Measurements from ENCODE around the gene CLDN19. TPM values are rescaled to one million over a fixed set of nuclear protein-coding genes. Genes with fewer than 3 reads are reported as not detected.

The CLDN19 gene
- total RNA-seq, 4 donors from 2014 or later = 0.99 to 1.9 (median 1.1) TPM; not detected in 1

DNA sequence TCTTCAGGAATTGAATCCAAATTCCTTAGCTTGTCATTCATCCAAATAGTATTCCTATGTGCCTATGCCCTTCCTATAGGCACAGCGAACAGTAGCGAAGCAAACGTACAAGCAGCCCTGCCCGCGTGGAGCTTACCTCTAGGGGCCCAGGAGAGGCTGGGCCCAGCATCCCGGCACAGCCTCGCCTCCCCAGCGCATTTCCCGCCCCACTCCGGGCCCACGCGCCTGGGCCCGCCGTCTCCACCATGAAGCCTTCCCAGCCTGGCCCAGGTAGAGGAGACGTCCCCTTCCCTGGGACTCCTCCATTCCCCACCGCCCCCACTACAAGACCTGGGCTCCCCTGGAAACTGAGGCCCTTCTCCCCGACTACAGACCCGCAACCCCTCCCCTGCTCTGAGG lies 44.5 kb upstream of the CLDN19 start:
- Histone ChIP-seq H3K27me3 (no peaks in the 10 kb centered on the region), H3K36me3 (peaks cover 7 to 31% (median 12%) of the 10 kb centered on the region in 4 donors), H3K4me1 (peaks cover 14 to 17% (median 15%) of the 10 kb centered on the region in 4 donors), H3K9me3 (no peaks in the 10 kb centered on the region), H3K4me3 (peak overlapping the region; percentile 49 to 64 (median 52)), H3K27ac (replicated peaks in 1 of 4) (no peak overlapping the region)
- 84% methylated on average over 18 of the region's 18 CpGs for WGBS
- no peak for DNase-seq (ENCODE audit: extremely low spot score)
- intact Hi-C loops (cut with DNase I) = no loop called here
- no peak for TF ChIP-seq POLR2AphosphoS5 (IDR thresholded peaks at IDR 0.05)
- TF ChIP-seq EP300 (IDR thresholded peaks at IDR 0.05) = no peak
- TF ChIP-seq, protein P1, sequence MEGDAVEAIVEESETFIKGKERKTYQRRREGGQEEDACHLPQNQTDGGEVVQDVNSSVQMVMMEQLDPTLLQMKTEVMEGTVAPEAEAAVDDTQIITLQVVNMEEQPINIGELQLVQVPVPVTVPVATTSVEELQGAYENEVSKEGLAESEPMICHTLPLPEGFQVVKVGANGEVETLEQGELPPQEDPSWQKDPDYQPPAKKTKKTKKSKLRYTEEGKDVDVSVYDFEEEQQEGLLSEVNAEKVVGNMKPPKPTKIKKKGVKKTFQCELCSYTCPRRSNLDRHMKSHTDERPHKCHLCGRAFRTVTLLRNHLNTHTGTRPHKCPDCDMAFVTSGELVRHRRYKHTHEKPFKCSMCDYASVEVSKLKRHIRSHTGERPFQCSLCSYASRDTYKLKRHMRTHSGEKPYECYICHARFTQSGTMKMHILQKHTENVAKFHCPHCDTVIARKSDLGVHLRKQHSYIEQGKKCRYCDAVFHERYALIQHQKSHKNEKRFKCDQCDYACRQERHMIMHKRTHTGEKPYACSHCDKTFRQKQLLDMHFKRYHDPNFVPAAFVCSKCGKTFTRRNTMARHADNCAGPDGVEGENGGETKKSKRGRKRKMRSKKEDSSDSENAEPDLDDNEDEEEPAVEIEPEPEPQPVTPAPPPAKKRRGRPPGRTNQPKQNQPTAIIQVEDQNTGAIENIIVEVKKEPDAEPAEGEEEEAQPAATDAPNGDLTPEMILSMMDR (IDR thresholded peaks at IDR 0.05) = no peak
- TF ChIP-seq POLR2A (IDR thresholded peaks at IDR 0.05; ENCODE audit: low read depth) = no peak

DNA sequence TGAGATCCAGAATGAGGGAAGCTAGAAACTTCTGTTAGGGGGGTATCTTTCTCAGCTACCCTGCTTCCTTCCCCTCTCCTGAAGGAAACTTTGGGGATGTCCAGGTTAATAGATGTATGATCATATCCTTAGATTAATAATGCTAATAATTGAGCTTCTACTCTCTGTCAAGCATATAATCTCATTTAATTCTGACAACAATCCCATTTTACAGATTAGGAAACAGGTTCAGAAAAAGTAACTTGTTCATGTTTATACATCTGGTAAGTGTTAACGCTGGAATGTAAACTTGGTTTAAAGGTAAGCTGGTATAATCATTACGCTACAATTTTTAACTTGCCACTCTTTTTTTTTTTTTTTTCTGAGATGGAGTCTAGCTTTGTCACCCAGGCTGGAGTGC lies 43.1 kb upstream of the CLDN19 start:
- peaks cover 14 to 17% (median 15%) of the 10 kb centered on the region in 4 donors for H3K4me1 ChIP-seq
- no peak overlapping the region for H3K27ac ChIP-seq (replicated peaks in 1 of 4)
- H3K36me3 ChIP-seq = peaks cover 7 to 44% (median 15%) of the 10 kb centered on the region in 4 donors
- TF ChIP-seq EP300 (IDR thresholded peaks at IDR 0.05) (no peak), POLR2AphosphoS5 (IDR thresholded peaks at IDR 0.05) (no peak), POLR2A (IDR thresholded peaks at IDR 0.05; ENCODE audit: low read depth) (no peak)
- TF ChIP-seq, protein P1 (IDR thresholded peaks at IDR 0.05) = no peak
- no peak for DNase-seq (ENCODE audit: extremely low spot score)
- 95% methylated on average over 2 of the region's 2 CpGs for WGBS
- H3K27me3 ChIP-seq = no peaks in the 10 kb centered on the region
- no peak overlapping the region for H3K4me3 ChIP-seq
- H3K9me3 ChIP-seq = no peaks in the 10 kb centered on the region
- intact Hi-C loops (cut with DNase I) = no loop called here

DNA sequence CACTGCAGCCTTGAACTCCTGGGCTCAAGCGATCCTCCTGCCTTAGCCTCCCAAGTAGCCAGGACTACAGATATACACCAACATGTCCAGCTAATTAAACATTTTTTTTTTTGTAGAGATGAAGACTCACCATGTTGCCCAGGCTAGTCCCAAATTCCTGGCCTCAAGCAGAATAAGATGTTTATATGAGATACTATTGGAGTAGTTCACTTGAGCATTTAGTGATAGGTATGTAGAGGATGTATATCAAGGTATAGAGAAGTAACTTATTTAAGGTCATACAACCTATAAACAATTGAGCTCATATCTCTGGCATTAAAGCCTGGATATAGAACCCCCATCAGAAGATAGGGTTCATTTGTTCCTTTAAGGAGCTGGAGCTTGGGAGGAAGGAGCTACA lies 40.1 kb upstream of the CLDN19 start:
- Histone ChIP-seq H3K9me3 (no peaks in the 10 kb centered on the region), H3K27me3 (no peaks in the 10 kb centered on the region)

DNA sequence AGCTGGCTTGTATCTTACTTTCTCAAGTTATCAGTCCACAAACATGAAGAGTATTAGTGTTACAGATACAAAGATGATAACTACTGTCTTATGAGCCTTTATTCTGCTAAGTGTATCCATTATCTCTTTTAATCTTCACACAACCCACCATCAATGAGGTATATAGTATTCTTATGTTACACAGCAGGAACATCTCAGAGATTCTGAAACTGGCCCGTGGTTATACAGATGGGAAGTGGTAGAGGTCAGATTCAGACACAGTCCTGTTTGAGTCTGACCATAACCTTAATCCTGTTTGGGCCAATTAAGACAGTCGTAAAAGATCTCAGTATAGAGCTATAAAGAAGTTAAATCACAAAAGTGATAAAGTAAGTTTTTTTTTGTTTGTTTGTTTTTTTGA lies 39.7 kb upstream of the CLDN19 start:
- 86% methylated on average over 2 of the region's 2 CpGs for WGBS
- Histone ChIP-seq H3K9me3 (no peaks in the 10 kb centered on the region), H3K4me1 (peaks cover under 1 to 3% (median 2%) of the 10 kb centered on the region in 4 donors), H3K36me3 (peaks cover 23 to 75% (median 46%) of the 10 kb centered on the region in 4 donors), H3K27ac (replicated peaks in 1 of 4) (no peak overlapping the region), H3K27me3 (no peaks in the 10 kb centered on the region), H3K4me3 (no peak overlapping the region)
- TF ChIP-seq POLR2AphosphoS5 (IDR thresholded peaks at IDR 0.05) = no peak
- TF ChIP-seq POLR2A (IDR thresholded peaks at IDR 0.05; ENCODE audit: low read depth) = no peak
- intact Hi-C loops (cut with DNase I) = loop anchor here (5.0 kb wide), 1 partner anchor 293 kb away; no protein-coding TSS in a partner anchor
- no peak for DNase-seq (ENCODE audit: extremely low spot score)

More for the DNA sequence above, 40.1 kb upstream of the CLDN19 start:
- 100% methylated on average over 1 of the region's 1 CpG for WGBS
- H3K4me1 ChIP-seq = peaks cover 5 to 7% (median 7%) of the 10 kb centered on the region in 4 donors
- no peak overlapping the region for H3K27ac ChIP-seq (replicated peaks in 1 of 4)
- no peak for TF ChIP-seq EP300 (IDR thresholded peaks at IDR 0.05)
- TF ChIP-seq POLR2A (IDR thresholded peaks at IDR 0.05; ENCODE audit: low read depth) = no peak
- no peak for TF ChIP-seq POLR2AphosphoS5 (IDR thresholded peaks at IDR 0.05)
- TF ChIP-seq, protein P1 (IDR thresholded peaks at IDR 0.05) = no peak
- peaks cover 19 to 71% (median 42%) of the 10 kb centered on the region in 4 donors for H3K36me3 ChIP-seq
- H3K4me3 ChIP-seq = no peak overlapping the region
- intact Hi-C loops (cut with DNase I) = no loop called here
- no peak for DNase-seq (ENCODE audit: extremely low spot score)

DNA sequence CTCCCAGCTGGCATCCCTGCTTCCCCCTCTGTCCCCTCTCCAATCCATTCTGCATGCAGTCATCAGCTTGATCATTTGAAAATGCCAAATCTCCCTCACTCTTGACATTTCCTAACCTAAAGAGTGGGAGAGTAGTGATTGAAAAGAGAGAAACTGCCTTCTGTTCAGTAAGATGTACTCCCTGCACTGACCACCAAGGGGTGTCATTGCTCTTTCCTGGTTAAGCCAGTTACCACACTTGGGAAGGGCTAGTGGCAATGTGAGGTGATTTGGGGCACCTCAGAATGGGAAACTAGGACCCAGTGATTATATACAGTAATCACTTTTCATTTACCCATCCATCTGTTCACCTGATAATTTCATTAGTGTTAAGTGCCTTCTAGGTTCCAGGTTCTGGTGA lies 37.8 kb upstream of the CLDN19 start:
- Histone ChIP-seq H3K4me3 (no peak overlapping the region), H3K27ac (replicated peaks in 1 of 4) (no peak overlapping the region), H3K9me3 (no peaks in the 10 kb centered on the region), H3K27me3 (no peaks in the 10 kb centered on the region), H3K36me3 (peaks cover 27 to 87% (median 60%) of the 10 kb centered on the region in 4 donors), H3K4me1 (no peaks in the 10 kb centered on the region)
- intact Hi-C loops (cut with DNase I) = loop anchor here (5.0 kb wide), 1 partner anchor 294 kb away; no protein-coding TSS in a partner anchor
- DNase-seq (ENCODE audit: extremely low spot score) = no peak
- TF ChIP-seq, protein P1 (IDR thresholded peaks at IDR 0.05) = peak; percentile 41 to 56 (median 53)
- no peak for TF ChIP-seq POLR2A (IDR thresholded peaks at IDR 0.05; ENCODE audit: low read depth)
- TF ChIP-seq EP300 (IDR thresholded peaks at IDR 0.05) = no peak

All from esophagus muscularis mucosa (tissue), 4 donors.